Lung (tissue), 12 donors: Measurements from ENCODE around the gene ZNF148. TPM values are rescaled to one million over a fixed set of nuclear protein-coding genes. Genes with fewer than 3 reads are reported as not detected.

Experiments used
- ATAC-seq: fragments of 200-7000 bp; cut with Tn5 transposase; one replicate; pipeline ENCODE4 v1.9.1; 2020; ENCODE audit warnings: moderate number of reproducible peaks; ENCODE audit not compliant: insufficient read depth, low FRiP score
- DNase-seq, 3 donors: peaks; one replicate each; pipeline ENCODE4 v3.0.0-alpha.2; 2013 to 2017
- H3K27ac ChIP-seq, 2 donors: one replicate each; pipeline ENCODE4 v1.5.1; 2013; ENCODE audit warnings: mild to moderate bottlenecking in 2 of 2, moderate library complexity in 2 of 2, control low read depth in 1 of 2, inconsistent platforms in 1 of 2, low read depth in 1 of 2, low read length in 1 of 2
- H3K27me3 ChIP-seq, 3 donors: one replicate each; pipeline ENCODE4 v1.5.1; 2013; ENCODE audit warnings: low read length in 2 of 3; ENCODE audit not compliant: control insufficient read depth in 3 of 3, insufficient read depth in 3 of 3
- H3K36me3 ChIP-seq, 4 donors: one replicate each; pipeline ENCODE4 v1.5.1; 2013; ENCODE audit warnings: low read length in 4 of 4, mild to moderate bottlenecking in 1 of 4, moderate library complexity in 1 of 4; ENCODE audit not compliant: control insufficient read depth in 4 of 4, insufficient read depth in 4 of 4
- H3K4me1 ChIP-seq, 5 donors: one replicate each; pipeline ENCODE4 v1.5.1; 2013; ENCODE audit warnings: low read length in 5 of 5, mild to moderate bottlenecking in 2 of 5, moderate library complexity in 1 of 5; ENCODE audit not compliant: control insufficient read depth in 5 of 5, insufficient read depth in 5 of 5
- H3K4me3 ChIP-seq: one replicate; pipeline ENCODE4 v1.5.1; 2013; ENCODE audit warnings: mild to moderate bottlenecking, control low read depth, moderate library complexity
- H3K9ac ChIP-seq, 2 donors: one replicate each; pipeline ENCODE4 v1.5.1; 2013; ENCODE audit warnings: low read length in 2 of 2, control low read depth in 1 of 2; ENCODE audit not compliant: insufficient read depth in 1 of 2
- H3K9me3 ChIP-seq, 4 donors: one replicate each; pipeline ENCODE4 v1.5.1; 2013; ENCODE audit warnings: low read length in 3 of 4, mild to moderate bottlenecking in 1 of 4, moderate library complexity in 1 of 4; ENCODE audit not compliant: control insufficient read depth in 4 of 4, insufficient read depth in 3 of 4
- CTCF ChIP-seq: IDR thresholded peaks from 2 replicates; pipeline ENCODE4 v1.5.1; 2012; ENCODE audit warnings: mild to moderate bottlenecking; ENCODE audit errors: control extremely low read depth, extremely low read depth
- WGBS, 2 donors: extraction: QIAGEN DNeasy Blood & Tissue Kit; methylation state at CpG; one replicate each; pipeline ENCODE4 v1.1.7; 2013; 5-methylcytosine and 5-hydroxymethylcytosine counted together
- polyA plus RNA-seq, 2 donors: library from polyadenylated mRNA; stranded (reverse); fragments of 200-250 nt; gene quantifications; one replicate each; pipeline ENCODE4 v1.2.1, GENCODE V29; 2013
- total RNA-seq, 2 donors: library from RNA; depleted of rRNA in 1 of 2; stranded (reverse); fragments of >200 nt in 1 of 2; gene quantifications; one replicate each; pipeline ENCODE4 v1.2.1, GENCODE V29; 2014 to 2021
- donor health status: control.
- donor health status: control.
- donor health status: Bipolar disorder and iron deficiency.
- donor health status: healthy.
- donor health status: DM: yes; HTN: yes; CAD: no.

The ZNF148 gene
- total and polyA plus RNA-seq, 4 donors, result 3.5 to 46.2 (median 20.4) TPM

GRCh38 chr3:125357032-125357658, 18.0 kb downstream of the ZNF148 start:
- peaks cover 0 to 18% (median 6%) of the 10 kb centered on the region in 5 donors for H3K4me1 ChIP-seq
- H3K27ac ChIP-seq, result peak overlapping the region; percentile 77 to 78
- H3K9ac ChIP-seq, result peak overlapping the region; percentile 31 to 65
- H3K36me3 ChIP-seq, result no peaks in the 10 kb centered on the region
- ATAC-seq, result peak; percentile 80
- H3K9me3 ChIP-seq, result peaks cover 0 to 4% (median 0%) of the 10 kb centered on the region in 4 donors
- peak overlapping the region; percentile 80 for H3K4me3 ChIP-seq
- H3K27me3 ChIP-seq, result no peaks in the 10 kb centered on the region
- 3% methylated on average over 49 to 52 of the region's 52 CpGs for WGBS, 2 donors
- DNase-seq, result peak; percentile 71 to 77 (median 74)
- TF ChIP-seq CTCF, result no peak

DNA sequence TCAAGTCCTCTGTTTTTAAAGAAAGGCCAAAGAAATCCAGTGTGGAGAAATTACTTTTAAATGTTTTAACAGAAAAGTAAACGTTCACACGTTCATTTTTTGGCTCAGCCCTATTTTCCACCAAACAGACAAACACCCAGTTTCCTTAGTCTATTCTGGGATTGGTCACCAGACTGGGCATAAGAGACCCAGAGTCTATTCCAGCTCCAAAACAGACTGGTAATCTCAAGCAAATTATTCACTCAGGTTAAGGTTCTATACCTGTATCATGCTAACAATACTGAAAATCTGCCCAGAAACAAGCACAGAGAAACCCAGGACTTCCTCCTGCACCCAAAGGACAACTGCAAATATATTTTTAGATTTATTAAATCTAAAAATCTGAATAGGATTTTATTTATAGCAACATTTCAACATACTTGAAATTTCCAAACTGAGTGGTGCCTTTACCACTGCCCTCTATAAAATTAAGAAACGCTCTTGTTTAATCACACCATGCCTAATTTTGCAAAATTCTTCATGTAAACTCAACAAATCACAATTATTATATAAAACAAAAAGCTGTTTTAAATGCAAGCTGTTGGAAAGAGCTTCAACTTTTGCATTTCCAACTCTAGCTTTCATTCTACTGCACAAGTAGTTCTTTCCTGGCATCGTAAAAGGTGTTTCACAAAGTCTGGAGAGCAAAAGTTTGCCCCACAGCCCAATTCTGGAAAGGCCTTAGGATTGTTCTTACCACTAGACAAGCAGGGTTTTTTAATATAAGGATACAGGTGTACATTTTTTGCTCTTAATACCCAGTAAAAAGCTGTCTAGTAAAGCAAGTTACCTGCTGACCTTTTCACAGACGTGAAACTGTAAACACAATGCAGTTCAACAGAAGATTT, 18.7 kb downstream of the ZNF148 start:
- Histone ChIP-seq H3K36me3 (no peaks in the 10 kb centered on the region), H3K9ac (peak overlapping the region; percentile 31 to 42), H3K9me3 (peaks cover 0 to 4% (median 0%) of the 10 kb centered on the region in 4 donors), H3K4me1 (peaks cover 0 to 19% (median 6%) of the 10 kb centered on the region in 5 donors), H3K27ac (peak overlapping the region; percentile 77 to 78), H3K27me3 (no peaks in the 10 kb centered on the region), H3K4me3 (peak overlapping the region; percentile 80)
- ATAC-seq (no peak), DNase-seq (peak in 2 of 3 donors; percentile 12 to 15)
- TF ChIP-seq CTCF, result no peak
- WGBS, 2 donors, result 16 to 17% methylated on average over 5 of the region's 5 CpGs

DNA sequence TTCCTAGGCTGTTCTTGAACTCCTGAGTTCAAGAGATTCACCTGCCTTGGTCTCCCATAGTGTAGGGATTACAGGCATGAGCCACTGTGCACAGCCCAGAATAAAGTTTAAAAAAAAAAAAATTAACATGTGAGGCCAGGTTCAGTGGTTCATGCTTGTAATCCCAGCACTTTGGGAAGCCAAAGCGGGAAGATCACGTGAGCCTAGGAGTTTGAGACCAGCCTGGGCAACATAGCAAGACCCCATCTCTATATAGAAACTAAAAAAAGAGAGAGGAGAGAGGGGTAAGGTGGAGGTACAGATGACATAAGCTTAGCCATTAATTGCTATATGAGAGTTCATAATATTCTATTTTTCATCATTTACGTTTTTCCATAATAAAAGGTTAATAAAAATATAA, 21.5 kb downstream of the ZNF148 start:
- Histone ChIP-seq H3K27me3 (no peaks in the 10 kb centered on the region), H3K9me3 (peaks cover 0 to 4% (median 0%) of the 10 kb centered on the region in 4 donors), H3K27ac (no peak overlapping the region), H3K4me3 (no peak overlapping the region), H3K36me3 (no peaks in the 10 kb centered on the region), H3K9ac (no peak overlapping the region), H3K4me1 (peaks cover 0 to 18% (median 4%) of the 10 kb centered on the region in 5 donors)
- ATAC-seq, result no peak
- no peak for TF ChIP-seq CTCF
- DNase-seq, result no peak
- 79 to 99% methylated on average over 3 of the region's 3 CpGs for whole genome bisulfite sequencing, 2 donors
